GM18868 (cell line): Measurements from ENCODE around the gene AGPS.
"Not testable (repeated sequence)": the region's sequence is repeated elsewhere in the genome, so short reads cannot be mapped to it uniquely, and the experiment has no call there.

Experiments used
- ATAC-seq: cut with Tn5 transposase; IDR thresholded peaks from one replicate; pipeline ENCODE4 v1.9.1; 2021; ENCODE audit warnings: mild to moderate bottlenecking, moderate library complexity; ENCODE audit not compliant: unreplicated experiment

The AGPS gene

DNA sequence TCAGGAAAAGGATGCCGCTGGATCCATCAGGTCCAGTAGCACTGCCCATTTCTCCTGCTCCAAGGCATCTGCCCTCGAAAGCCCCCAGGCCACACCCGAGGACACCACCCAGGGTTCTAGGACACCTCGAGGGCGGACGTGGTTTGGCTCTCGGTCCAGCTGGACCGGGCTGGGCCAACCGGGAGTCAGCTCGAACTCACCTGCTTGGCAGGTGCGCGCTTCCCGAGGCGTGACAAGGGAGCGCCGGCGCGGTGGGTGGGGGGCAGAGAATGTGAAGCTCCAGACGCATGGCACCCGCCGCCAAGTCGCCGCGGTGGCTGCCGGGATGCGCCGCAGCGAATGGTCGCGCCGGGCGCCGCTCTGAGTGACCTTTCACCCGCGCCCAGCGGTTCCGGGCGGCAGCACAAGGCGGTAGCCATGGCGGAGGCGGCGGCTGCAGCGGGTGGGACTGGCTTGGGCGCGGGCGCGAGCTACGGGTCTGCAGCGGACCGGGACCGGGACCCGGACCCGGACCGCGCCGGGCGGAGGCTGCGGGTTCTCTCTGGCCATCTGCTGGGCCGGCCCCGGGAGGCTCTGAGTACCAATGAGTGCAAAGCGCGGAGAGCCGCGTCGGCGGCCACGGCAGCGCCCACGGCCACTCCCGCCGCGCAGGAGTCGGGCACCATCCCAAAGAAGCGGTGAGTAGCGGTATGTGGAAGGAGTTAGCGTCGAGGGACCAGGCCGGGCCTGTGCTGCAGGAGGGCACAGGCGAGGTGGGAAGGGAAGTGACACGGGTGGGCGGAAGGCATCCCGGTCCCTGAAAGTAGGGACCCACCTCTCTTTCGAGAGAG, at the start of gene AGPS:
AGPS (plus strand) TSS at position 401 of the 830 bp plus-strand sequence; CDS start at position 418, 17 bp downstream.
- peak; percentile 86 for ATAC-seq

DNA sequence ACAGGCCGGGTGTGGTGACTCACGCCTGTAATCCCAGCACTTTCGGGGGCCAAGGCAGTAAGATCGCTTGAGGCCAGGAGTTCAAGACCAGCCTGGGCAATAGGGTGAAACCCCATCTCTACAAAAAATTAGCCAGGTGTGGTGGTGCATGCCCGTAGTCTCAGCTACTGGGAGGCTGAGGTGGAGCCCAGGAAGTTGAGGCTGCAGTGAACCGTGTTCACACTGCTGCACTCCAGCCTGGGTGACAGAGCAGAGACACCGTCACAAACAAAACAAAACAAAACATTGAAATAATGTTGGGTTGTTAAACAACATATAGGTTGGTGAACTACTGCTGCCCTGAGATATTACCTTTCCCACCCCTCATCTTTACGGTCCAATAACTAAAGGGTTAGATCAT, 48.8 kb upstream of the AGPS start:
- no peak for ATAC-seq

DNA sequence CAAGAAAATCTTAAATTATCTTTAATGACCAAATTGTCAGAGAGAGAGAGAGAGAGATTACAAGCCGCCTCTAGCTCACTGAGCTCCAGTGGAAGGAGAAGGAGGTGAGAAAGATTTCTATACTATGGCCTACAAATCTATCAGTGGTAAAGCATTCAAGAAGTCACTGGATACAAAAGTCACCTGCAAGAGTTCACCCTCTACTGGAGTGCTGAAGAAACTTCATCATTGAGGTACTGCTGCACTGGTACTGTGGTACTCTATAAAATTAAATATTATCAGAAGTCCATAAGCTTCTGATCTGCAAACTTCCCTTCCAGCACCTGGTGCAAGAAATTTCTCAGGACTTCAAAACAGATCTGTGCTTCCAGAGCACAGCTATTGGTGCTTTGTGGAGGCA, 48.3 kb upstream of the AGPS start:
- ATAC-seq = no peak

DNA sequence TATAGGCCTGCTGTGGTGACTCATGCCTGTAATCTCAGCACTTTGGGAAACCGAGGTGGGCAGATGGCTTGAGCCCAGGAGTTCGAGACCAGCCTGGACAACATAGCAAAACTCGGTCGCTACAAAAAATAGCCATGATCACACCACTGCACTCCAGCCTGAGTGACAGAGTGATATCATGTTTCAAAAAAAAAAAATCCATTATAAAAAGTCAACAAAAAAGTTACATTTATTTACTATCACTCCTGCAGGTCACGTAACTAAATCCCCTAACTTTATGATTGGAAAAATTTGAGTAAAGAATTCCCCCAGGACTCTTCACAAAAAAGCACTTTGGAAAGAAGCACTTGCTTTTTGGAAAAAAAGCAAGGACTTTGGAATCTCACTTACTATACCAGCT, 46.4 kb upstream of the AGPS start:
- ATAC-seq = no peak

DNA sequence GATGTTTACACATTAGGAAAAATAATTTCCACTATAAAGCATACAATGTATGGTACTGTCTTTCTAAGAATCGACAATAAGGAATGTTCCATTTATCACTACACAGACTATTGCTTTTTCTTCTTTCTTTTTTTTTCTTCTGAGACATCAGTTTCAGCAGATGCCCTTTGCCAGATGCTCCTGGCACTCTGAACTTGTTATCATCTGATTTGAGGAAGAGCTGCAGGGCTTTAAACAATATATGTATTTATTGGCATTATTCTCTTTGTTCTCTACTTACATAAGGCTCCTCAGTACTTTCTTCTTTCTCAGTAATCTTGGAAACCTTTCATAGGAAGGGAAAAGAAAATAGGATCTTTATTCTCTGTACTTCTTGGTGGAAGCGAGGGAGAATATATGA, 45.0 kb upstream of the AGPS start:
- ATAC-seq = no peak

DNA sequence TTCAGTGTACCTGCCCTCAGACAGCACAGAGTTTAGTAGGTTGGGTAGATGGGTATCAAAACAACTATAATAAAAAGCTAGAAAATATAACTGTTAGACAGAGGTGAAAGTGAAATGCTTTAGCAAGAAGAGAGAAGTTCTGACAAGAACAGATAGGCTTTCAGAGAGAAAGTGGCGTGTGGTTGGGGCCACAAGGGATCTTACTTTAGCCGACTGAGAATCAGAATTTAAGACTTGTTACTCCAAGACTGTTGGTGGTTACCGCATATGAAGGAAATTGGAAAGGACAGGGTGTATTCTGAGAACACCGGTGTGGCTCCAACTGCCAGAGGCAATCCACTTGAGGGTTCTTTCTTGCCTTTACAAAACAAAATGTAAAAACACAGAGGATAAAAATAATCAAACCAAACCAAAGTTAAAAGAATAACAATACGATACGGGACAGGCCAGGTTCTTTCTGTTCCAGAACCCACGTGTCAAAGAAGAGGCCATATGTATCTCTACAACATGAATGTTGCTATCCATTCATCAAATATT, 44.4 kb upstream of the AGPS start:
- peak; percentile 38 for ATAC-seq

DNA sequence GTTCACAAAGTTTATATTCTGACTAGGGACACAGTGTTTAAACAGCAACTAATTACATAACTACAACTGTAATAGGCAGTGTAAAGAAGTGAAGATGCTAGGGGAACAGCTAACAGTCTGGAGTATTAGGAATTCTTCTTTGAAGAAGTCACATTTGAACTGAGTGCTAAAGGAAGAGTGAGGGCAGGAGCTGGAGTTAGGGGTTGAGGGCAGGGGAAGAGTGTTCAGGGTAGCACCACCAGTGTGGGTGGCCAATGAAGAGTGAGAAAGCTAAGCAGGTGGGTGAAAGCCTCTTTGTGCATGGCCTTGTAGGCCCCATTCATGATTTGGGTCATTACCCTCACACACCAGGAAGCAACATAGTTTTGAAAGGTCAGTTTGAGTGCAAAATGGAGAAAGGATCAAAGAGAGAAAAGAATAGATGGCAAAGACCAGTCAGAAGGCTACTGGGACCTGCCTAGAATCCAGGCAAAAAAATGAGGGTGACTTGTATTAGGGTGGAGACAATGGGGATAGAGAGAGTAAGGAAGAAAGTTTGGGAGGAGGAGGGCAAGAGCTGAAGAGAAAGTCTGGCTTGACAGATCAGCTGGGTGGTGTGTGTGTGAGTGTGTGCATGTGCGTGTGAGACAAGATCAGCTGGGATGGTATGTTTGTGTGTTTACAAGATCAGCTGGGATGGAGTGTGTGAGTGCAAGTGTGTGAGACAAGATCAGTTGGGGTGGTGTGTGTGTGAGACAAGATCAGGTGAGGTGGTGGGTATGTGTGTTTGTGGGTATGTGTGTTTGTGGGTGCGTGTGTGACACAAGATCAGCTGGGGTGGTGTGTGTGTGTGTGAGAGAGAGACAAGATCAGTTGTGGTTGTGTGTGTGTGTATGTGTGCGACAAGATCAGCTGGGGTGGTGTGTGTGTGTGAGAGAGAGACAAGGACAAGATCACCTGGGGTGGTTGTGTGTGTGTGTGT, 43.6 kb upstream of the AGPS start:
- peak; percentile 55 for ATAC-seq

DNA sequence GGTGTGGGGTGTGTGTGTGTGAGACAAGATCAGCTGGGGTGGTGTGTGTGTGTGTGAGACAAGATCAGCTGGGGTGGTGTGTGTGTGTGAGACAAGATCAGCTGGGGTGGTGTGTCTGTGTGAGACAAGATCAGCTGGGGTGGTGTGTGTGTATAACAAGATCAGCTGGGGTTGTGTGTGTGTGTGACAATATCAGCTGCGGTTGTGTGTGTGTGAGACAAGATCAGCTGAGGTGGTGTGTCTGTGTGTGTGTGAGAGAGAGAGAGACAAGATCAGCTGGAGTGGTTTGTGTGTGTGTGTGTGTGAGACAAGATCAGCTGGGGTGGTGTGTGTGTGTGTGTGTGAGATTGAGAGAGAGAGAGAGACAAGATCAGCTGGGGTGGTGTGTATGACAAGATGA, 41.9 kb upstream of the AGPS start:
- ATAC-seq = not testable (repeated sequence)

DNA sequence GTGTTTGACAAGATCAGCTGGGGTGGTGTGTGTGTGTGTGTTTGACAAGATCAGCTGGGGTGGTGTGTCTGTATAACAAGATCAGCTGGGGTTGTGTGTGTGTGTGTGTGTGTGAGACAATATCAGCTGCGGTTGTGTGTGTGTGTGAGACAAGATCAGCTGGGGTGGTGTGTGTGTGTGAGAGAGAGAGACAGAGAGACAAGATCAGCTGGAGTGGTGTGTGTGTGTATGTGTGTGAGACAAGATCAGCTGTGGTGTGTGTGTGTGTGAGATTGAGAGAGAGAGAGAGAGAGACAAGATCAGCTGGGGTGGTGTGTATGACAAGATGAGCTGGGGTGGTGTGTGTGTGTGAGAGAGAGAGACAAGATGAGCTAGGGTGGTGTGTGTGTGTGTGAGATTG, 41.5 kb upstream of the AGPS start:
- ATAC-seq = not testable (repeated sequence)

DNA sequence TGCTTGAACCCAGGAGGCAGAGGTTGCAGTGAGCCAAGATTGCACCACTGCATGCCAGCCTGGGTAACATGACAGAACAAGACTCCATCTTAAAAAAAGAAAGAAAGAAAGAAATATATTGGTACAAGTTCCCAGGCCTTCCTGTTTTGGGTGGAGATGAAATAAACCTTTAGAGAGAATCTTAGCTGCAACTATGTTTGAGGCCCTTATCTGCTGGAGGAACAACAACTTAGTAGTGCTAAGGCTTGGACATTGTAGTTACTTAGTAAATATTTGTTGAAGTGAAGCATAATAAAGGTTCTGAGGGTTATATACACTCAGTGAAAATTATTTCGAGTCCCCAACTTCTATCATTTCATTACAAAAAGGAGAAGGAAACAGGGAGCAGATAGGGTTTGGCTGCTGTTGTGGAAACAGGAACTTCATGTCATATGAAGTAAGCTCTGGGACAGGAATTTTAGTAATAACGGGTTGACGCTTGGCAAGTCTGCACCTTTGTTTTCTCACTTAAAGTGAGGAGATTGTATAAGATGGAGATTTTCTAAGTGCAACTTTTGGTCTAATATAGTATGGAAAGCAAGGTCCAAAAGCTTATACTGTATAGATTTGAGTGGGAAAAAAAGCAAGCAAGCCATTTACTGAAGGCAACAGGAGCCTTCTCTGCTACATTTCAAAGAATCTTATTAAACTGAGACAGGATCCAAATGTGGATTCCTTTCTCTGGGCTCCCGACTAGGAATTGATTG, 40.0 kb upstream of the AGPS start:
- no peak for ATAC-seq

DNA sequence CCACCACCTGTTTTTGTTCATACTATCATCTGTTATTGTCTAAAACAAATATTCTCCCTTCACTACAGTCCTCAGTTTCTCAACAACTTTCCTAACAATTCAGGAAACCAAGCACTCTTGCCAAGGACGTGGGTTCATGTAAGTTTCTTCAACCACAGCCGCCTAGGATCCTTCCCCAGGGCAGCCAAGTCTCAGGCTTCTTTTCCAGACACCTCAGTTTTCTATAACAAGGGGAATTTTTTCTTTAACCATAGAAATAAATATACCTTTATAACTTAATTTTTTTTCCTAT, 39.4 kb upstream of the AGPS start:
- no peak for ATAC-seq

DNA sequence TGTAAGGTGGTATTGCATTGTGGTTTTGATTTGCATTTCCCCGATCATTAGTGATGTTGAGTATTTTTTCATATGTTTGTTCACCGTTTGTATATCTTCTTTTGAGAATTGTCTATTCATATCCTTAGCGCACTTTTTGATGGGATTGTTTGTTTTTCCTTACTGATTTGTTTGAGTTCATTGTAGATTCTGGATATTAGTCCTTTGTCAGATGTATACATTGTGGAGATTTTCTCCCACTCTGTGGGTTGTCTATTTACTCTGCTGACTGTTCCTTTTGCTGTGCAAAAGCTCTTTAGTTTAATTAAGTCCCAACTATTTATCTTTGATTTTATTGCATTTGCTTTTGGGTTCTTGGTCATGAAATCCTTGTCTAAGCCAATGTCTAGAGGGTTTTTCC, 38.0 kb upstream of the AGPS start:
- not testable (repeated sequence) for ATAC-seq

DNA sequence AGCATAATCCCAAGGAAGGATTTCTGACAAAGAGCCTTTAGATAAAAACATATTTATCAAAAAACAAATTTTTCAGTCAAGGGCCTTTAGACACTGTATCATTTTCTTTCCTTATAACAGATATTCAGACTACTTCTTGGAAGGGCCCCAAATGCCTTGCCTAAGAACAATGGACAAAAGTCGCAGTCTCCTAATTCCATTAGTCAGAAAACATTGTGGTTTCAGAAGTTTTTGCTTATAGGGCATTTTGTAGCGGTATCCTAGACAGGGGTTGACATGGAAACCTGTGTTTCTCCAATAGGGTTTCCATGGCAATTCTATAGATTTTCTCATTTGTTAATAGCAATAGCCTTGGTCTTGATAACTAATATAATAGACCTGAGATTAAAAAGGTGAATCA, 36.7 kb upstream of the AGPS start:
- no peak for ATAC-seq

DNA sequence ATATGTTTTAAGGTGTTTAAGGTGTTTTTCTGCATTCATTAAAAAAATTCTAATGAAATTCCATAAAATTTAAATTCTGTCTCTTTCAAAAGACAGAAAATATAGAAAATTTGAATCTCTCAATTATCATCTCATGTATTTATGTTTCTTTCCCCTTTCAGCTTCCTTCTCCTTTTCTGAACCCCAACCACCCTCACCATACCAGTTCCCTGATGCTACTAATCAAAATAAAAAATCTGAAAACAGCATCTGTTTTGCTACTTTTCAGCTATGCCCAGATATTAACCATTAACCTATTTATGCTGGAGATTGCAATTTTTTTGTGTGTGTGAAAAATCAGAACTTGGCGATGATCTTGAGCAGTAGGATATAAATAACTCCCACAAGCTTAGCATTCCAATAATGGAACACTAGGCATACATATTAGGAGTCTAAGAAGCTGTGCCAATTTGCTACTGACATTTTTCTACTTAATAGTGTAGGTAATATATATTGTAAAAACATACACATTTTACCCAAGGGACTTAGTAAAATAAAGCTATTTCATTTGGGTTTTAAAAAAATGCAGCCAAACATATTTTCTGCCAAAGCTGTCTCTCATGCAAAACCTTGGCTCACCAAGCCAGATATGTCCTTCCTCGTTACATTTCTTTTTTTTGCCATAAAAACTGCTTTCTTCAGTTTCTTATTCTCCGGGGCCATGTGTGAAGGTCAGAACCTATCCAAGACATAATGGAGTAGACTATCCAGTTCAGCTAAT, 32.6 kb upstream of the AGPS start:
- no peak for ATAC-seq

DNA sequence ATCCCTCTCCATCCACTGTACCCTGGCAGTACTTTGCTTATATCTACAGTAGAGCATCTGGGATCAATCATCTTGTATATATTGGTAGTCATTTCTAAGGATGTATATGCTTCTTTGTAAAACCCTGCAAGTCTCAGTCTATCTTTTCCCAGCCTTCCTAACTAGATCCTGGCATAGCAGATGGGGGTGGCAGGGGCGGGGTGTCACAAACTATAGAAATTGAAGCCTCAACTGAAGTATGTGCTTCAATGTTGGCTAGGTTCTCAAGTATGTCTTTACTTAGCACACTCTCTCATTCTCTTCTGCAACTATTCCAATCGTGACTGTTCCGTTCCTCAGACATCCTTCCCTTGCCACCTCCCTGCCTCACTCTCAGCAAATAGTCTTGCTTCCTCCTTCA, 30.1 kb upstream of the AGPS start:
- no peak for ATAC-seq

DNA sequence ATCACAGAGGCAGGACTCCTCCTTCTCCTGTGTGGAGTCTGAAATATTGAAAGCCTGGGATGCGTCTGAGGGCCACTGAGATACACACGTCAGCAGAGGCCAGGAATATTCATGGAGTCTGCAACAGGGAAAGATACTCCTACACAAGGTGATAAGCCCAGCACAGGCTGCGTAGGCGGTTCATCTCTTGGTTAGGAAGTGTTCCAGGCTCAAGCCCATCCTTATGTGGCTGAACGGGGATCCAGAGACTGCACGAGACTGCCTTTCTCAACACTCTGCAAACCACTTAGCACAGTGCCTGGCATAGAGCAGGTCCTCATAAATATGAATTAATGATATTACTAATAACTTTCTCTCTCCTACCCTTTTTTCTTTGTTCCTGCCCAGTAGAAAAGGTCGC, 29.2 kb upstream of the AGPS start:
- ATAC-seq = no peak

DNA sequence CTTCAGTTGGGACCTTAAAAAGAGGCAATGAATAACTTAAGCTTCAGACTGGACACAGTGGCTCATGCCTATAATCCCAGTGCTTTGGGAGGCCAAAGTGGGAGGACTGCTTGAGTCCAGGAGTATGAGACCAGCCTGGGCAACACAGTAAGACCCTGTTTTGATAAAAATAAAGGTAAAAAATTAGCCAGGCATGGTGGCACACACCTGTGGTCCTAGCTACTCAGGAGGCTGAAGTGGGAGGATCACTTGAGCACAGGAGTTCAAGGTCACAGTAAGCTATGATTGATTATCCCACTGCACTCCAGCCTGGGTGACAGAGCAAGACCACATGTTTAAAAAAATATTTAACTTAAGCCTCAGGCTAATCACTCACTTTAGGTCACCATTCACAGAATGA, 26.8 kb upstream of the AGPS start:
- not testable (repeated sequence) for ATAC-seq

DNA sequence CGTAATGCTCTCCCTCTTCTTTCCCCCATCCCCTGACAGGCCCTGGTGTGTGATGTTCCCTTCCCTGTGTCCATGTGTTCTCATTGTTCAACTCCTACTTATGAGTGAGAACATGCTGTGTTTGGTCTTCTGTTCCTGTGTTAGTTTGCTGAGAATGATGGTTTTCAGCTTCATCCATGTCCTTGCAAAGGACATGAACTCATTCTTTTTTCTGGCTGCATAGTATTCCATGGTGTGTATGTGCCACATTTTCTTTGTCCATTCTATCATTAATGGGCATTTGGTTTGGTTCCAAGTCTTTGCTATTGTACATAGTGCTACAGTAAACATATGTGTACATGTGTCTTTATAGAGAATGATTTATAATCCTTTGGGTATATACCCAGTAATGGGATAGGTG, 24.6 kb upstream of the AGPS start:
- ATAC-seq = not testable (repeated sequence)

DNA sequence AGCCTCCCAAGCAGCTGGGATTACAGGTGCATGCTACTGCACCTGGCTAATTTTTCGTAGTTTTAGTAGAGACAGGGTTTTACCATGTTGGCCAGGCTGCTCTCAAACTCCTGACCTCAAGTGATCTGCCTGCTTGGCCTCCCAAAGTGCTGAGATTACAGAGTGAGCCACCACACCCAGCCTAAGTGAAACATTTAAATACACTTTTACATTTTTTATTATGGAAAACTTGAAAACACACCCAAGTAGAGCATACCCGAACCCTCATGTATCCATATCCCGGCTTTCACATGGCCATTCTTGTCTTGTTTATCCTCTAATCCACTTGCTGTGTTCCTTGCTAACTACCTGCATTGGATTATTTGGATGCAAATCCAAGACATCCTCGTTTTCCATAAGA, 13.2 kb upstream of the AGPS start:
- ATAC-seq = no peak

DNA sequence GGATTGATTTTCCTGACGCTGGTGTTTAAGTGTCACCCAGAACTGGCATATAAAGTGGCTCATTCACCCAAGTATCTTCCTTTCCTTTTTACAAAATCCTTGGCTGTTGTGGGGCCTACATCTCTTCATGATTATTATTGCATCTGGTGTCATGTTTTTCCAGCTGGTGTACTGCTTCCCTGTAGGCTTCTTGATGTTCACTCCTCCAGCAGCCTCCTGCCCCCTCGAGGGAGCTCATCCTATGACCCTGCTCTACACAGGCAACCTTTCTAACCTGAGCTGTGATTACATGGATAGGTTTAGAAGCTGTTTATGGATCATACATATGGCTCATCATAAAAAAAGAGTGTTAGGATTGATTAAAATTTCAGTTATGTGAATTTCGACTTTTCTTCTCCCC, 12.4 kb upstream of the AGPS start:
- no peak for ATAC-seq
